Activated CD8-positive, alpha-beta T cell treated with anti-CD3 and anti-CD28 coated beads for 36 hours (primary cell): ENCODE measurements around the gene OTUD5. TPM values are rescaled to one million over a fixed set of nuclear protein-coding genes. Genes with fewer than 3 reads are reported as not detected.

Experiments used
- ATAC-seq: fragments of 200-7000 bp; cut with Tn5 transposase; one replicate; pipeline ENCODE4 v1.10.0; 2021; ENCODE audit warnings: mild to moderate bottlenecking, moderate library complexity
- CTCF ChIA-PET: fragments of 350-600 bp; sonication (Branson Sonifier 250); formaldehyde crosslinking; loops from one replicate; lab custom pipeline; 2021; ENCODE audit warnings: antibody characterized with exemption; lab: Charles Lee
- POLR2A ChIA-PET: fragments of 350-600 bp; sonication (Branson Sonifier 250); formaldehyde crosslinking; loops from one replicate; lab custom pipeline; 2021; ENCODE audit warnings: antibody characterized with exemption; lab: Charles Lee
- DNase-seq: peaks from one replicate; pipeline ENCODE4 v3.0.0-alpha.2; 2020
- H3K27ac Mint-ChIP-seq: one replicate; pipeline ENCODE4 v1.8.0; 2021; ENCODE audit warnings: mild to moderate bottlenecking, mixed read lengths
- H3K27me3 Mint-ChIP-seq: one replicate; pipeline ENCODE4 v1.8.0; 2021; ENCODE audit warnings: mixed read lengths
- H3K36me3 Mint-ChIP-seq: one replicate; pipeline ENCODE4 v1.8.0; 2021; ENCODE audit warnings: low read depth, mixed read lengths
- H3K4me1 Mint-ChIP-seq: one replicate; pipeline ENCODE4 v1.8.0; 2021; ENCODE audit warnings: low read depth, mixed read lengths
- H3K4me3 Mint-ChIP-seq: one replicate; pipeline ENCODE4 v1.8.0; 2021; ENCODE audit warnings: mild to moderate bottlenecking, moderate library complexity, mixed read lengths
- H3K9me3 Mint-ChIP-seq: one replicate; pipeline ENCODE4 v1.8.0; 2021; ENCODE audit warnings: mixed read lengths
- CTCF ChIP-seq: fragments of 200-600 bp; IDR thresholded peaks from one replicate; pipeline ENCODE4 v1.8.0; 2022; ENCODE audit warnings: antibody characterized with exemption, mild to moderate bottlenecking
- intact Hi-C: fragments of 100-400 bp; cut with micrococcal nuclease; formaldehyde crosslinking; loops from one replicate; pipeline ENCODE4 v1.10.0; 2022
- total RNA-seq, 2 experiments: library from RNA; stranded (reverse); gene quantifications; one replicate each; pipeline ENCODE4 v1.2.3, GENCODE V29; 2021

Gene OTUD5
- total RNA-seq, 2 experiments from 2014 or later = 50.6 to 51.5 TPM

DNA sequence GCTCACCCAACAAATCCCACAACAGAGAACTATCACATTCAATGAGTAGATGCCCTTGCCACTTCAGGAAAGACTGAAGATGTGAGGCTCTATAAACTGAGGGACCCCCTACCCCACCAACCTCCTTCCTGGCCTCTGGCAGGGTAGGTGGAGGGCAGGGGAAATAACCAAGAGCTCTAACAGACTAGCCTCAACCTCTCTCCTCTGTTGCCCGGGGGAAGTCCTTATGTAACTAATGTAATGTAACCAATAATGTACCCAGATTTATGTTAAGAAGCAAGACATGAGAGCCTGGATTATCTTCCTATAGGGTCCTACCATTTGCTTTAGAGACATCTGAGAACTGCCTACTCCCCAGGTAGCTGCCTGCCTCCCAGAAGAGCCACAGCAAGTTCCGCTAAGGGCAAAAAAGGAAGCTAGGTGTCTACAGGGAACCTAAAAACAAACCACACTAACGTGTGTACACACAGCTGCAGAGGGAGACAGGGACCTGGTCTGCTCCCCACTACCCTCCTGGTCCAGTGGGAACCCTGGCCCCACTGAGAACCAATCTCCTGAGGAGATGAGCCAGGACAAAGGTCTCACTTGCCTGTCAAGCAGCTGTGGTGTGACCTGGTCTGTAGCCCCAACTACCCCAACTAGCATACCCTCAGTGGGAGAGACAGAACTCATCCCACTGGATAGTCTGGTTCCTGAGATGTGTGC lies 17.7 kb downstream of the OTUD5 start:
- intact Hi-C loops = loop anchor here (5.0 kb wide), 1 partner anchor 137 kb away; the partner anchor contains the start of gene HDAC6
- Mint-ChIP-seq H3K36me3 (peaks cover 59% of the 10 kb centered on the region), H3K27me3 (no peaks in the 10 kb centered on the region), H3K27ac (peak overlapping the region; percentile 95), H3K4me3 (peak overlapping the region; percentile 68), H3K9me3 (no peaks in the 10 kb centered on the region), H3K4me1 (peaks cover 85% of the 10 kb centered on the region)
- TF ChIP-seq CTCF = no peak
- ChIA-PET POLR2A (interaction anchor here (0.8 to 11.3 kb wide), 7 partner anchors 12 to 334 kb away, joined by 3 to 176 read pairs (median 15); partner anchors contain the start of genes OTUD5, PIM2, PQBP1 and SLC35A2), CTCF (interaction anchor here (0.7 to 1.5 kb wide), 3 partner anchors 23 to 48 kb away, joined by 3 to 5 read pairs (median 4); no protein-coding TSS in a partner anchor)
- ATAC-seq (peak; percentile 3), DNase-seq (no peak)

DNA sequence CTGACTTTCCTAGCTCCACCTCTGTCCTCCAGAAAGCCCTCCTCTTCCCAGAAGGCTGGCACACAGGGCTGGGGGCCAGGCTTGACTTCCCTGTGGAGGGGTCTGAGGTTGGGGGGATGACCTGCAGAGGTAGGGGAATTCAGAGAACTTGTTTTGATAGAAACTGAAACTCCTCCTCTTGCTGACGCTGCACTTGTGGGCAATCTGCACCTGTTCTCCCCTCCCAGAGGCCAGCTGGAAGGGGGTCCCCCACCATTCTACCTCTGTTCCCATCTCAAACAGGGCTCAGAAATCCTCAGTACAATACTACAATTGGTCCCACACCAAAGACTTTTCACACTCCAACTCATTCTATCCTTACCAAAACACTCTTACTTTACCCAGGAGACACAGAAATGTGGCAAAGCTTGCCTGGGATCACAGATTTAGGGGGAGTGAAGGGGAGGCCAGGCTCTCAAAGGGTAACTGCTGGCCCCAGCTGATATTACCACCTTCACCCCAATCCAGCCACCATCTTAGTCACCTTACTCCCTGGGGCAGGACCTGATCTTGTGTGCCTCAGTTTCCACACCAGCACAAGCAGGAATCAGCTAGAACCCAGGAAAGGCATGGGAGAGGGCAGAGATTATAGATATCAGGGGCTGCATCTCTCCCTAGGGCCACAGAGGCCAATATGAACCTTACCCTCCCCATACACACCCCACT lies 18.5 kb downstream of the OTUD5 start:
- no peak for TF ChIP-seq CTCF
- CTCF ChIA-PET = interaction anchor here (1.0 to 1.5 kb wide), 2 partner anchors 22 to 27 kb away, joined by 3 read pairs; no protein-coding TSS in a partner anchor
- Mint-ChIP-seq H3K27ac (peak overlapping the region; percentile 95), H3K36me3 (peaks cover 64% of the 10 kb centered on the region), H3K4me1 (peaks cover 87% of the 10 kb centered on the region), H3K27me3 (no peaks in the 10 kb centered on the region), H3K9me3 (no peaks in the 10 kb centered on the region), H3K4me3 (peak overlapping the region; percentile 68)
- intact Hi-C loops = loop anchor here (5.0 kb wide), 1 partner anchor 137 kb away; the partner anchor contains the start of gene HDAC6
- POLR2A ChIA-PET = interaction anchor here (0.6 to 11.3 kb wide), 8 partner anchors 12 to 334 kb away, joined by 3 to 176 read pairs (median 13); partner anchors contain the start of genes OTUD5, PIM2, PQBP1 and SLC35A2
- ATAC-seq = peak; percentile 53
- peak; percentile 87 for DNase-seq

DNA sequence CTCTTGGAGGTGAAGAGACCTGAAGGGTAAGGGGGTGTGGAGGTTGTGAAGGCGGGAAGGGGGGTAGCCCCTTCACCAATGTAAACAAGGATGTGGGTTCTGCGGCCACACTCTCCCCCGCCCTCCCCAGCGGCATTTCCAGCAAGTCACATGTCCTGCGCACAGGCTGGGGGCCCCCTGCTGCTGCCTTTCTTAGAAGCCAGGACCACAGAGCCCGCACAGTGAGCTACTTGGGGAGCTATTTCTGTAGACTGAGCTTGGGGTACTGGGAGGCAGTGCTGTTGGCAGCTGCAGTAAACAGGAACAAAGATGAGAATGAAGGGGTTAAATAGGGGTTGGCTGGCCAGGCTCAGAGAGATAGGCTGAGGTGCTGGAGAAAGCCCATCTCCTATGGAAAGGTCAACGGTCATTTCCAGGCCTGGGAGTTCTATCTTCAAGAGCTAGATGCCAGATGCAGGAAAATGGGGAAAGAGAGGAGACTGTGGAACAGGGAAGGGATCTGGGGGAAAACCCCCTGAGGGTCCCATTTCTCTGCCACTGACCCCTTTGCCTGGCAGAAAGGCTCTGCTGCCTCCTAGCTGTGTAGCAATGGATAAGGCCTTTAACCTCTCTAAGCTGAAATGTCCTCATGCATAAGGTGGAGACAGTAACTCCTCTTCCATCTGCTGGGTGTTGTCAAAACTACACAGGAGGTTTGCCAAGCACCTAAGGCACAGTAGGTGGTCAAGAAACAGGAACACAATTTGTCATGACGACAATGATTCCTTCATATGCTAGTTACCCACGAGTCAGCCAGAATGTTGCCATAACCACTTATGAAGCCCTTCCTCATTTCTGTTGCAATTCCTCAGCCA lies 20.1 kb downstream of the OTUD5 start:
- intact Hi-C loops = loop anchor here (1.0 to 5.0 kb wide), 2 partner anchors 18 to 135 kb away; partner anchors contain the start of genes HDAC6 and PIM2
- ChIA-PET POLR2A (interaction anchor here (0.6 to 11.3 kb wide), 9 partner anchors 10 to 63 kb away, joined by 3 to 176 read pairs (median 4); partner anchors contain the start of genes OTUD5, PIM2, PQBP1 and SLC35A2), CTCF (interaction anchor here (0.9 to 1.7 kb wide), 7 partner anchors 8 to 107 kb away, joined by 3 to 7 read pairs (median 3); partner anchors contain the start of genes PQBP1 and TIMM17B)
- DNase-seq (peak; percentile 95), ATAC-seq (peak; percentile 61)
- Mint-ChIP-seq H3K9me3 (no peaks in the 10 kb centered on the region), H3K27me3 (no peaks in the 10 kb centered on the region), H3K4me1 (peaks cover 79% of the 10 kb centered on the region), H3K27ac (peak overlapping the region; percentile 95), H3K36me3 (peaks cover 59% of the 10 kb centered on the region), H3K4me3 (peak overlapping the region; percentile 68)
- peak; percentile 41 for TF ChIP-seq CTCF

DNA sequence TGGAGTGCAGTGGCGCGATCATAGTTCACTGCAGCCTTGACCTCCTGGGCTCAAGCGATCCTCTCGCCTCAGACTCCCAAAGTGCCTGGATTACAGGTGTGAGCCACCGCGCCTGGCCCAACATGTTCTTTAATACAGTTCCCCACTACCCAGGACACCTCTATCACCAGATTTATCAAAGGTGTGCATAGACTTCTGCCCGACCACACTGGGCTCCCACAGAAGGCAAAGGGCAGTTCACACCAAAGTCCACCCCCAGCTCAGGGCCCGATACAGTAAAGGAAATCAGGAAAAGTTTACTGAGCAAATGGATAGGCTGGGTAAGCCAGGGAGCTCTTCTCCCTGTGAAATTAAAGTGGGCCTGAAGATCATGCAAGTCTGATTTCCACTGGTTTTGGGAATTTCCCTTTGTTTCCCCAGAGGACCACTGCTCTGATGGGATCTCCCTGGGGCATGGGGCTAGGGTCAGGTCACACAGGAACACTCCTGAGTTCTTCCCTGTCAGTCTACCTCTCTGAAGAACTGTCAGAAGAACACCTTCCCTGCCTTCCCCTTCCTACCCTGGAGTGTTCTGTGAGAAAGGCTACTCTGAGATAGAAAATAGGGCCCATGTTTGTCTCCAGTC lies 20.9 kb downstream of the OTUD5 start:
- DNase-seq (no peak), ATAC-seq (no peak)
- Mint-ChIP-seq H3K27ac (peak overlapping the region; percentile 95), H3K4me3 (peak overlapping the region; percentile 61), H3K36me3 (peaks cover 52% of the 10 kb centered on the region), H3K4me1 (peaks cover 71% of the 10 kb centered on the region), H3K9me3 (no peaks in the 10 kb centered on the region), H3K27me3 (no peaks in the 10 kb centered on the region)
- POLR2A ChIA-PET = interaction anchor here (0.6 to 11.3 kb wide), 5 partner anchors 9 to 23 kb away, joined by 3 to 176 read pairs (median 48); partner anchors contain the start of genes OTUD5, PIM2 and SLC35A2
- intact Hi-C loops = loop anchor here (1.0 to 5.0 kb wide), 2 partner anchors 17 to 134 kb away; partner anchors contain the start of genes HDAC6 and PIM2
- CTCF ChIA-PET = interaction anchor here (0.9 to 1.7 kb wide), 6 partner anchors 9 to 108 kb away, joined by 3 to 7 read pairs (median 3); partner anchors contain the start of genes PQBP1 and TIMM17B
- TF ChIP-seq CTCF = no peak
